Measurements from ENCODE around the gene ROR2.
"Not testable (repeated sequence)": the region's sequence is repeated elsewhere in the genome, so short reads cannot be mapped to it uniquely, and the experiment has no call there.

The ROR2 gene

DNA sequence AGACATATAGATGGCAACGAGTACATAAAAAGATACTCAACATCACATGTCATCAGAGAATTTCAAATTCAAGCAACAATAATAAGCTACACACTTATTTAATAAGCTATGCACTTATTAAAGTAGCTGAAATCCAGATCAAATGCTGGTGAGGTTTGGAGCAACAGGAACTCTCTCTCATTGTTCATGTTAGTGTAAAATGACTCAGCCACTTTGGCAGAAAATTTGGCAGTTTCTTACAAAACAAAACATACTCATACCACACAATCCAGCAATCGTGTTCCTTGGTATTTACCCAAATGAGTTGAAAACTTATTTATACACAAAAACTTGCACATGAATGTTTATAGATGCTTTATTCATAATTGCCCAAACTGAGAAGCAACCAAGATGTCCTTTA is 394.9 kb downstream of the ROR2 start:
- DNase-seq: no peak

DNA sequence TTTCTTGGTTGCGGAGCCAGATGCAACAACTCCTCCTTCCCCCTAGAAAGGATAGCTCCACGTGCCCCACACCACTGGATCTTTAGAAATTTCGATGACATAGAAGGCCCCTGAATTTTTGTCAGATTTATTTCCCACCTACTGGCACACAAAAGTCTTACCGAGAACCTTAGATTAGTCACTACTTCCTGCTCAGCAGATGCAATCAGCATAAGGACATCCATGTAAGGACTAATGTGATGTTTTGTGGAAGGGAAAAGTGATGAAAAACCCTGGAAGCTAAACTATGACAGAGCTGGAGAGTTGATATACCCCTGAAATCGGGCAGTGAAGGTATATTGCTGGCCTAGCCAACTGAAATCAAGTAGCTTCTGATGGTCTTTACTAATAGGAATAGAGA is 400.9 kb downstream of the ROR2 start:
- DNase-seq: no peak

DNA sequence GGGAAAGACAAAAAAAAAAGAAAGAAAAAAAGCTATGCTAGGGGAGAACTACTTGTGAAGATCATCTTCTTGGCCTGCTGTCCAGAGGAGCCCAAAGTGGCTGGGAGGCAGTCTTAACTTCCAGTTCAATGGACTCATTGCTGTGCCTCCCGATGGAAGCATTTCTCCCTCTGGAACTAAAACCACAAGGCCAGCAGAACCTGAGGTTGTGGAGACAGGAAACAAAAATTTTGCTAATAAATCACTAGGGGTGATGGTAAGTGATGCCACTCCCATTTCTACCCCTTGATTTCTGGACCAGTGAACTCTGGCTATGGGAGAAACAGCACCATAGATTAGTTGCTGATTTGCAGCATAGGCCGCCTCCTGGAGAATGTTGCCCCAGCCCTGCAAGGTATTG is 402.9 kb downstream of the ROR2 start:
- no peak for DNase-seq

DNA sequence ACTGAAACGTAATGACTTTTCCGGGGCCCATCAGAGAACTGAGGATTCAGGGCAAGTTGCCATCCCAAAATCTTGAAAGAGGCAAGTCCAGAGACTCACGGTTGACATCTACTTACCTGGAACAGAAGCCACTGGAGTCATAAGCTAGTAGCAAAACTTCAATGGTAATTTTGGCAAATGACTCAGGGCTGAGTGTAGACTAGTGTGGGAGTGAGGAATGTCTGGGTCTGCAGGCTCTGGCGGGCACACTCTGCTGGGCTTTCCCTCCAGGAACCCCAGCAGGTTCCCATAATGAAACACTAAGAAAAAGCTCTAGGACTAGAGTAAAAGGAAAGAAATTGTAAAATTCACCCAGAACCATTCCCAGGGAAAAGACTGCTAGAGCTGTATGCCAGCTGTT is 403.5 kb downstream of the ROR2 start:
- DNase-seq: no peak

DNA sequence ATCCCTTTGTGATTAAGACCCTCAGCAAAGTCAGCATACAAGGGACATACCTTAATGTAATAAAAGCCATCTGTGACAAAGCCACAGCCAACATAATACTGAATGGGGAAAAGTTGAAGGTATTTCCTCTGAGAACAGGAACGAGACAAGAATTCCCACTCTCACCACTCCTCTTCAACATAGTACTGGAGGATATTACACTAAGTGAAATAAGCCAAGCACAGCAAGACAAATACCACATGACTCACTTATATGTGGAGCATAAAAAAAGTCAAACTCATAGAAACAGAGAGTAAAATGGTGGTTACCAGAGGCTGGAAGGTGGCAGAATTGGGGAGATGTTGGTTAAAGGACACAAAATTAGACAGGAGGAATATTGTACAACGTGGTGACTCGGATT is 408.3 kb downstream of the ROR2 start:
- no peak for DNase-seq

DNA sequence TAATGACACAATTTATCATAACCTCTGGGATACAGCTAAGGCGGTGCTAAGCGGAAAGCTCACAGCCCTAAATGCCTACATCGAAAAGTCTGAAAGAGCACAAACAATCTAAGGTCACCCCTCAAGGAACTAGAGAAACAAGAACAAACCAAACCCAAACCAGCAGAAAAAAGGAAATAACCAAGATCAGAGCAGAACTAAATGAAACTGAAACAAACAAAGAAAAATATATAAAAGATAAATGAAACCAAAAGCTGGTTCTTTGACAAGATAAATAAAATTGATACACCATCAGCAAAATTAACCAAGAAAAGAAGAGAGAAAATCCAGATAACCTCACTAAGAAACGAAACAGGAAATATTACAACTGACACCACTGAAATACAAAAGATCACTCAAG is 409.5 kb downstream of the ROR2 start:
- DNase-seq: not testable (repeated sequence)

DNA sequence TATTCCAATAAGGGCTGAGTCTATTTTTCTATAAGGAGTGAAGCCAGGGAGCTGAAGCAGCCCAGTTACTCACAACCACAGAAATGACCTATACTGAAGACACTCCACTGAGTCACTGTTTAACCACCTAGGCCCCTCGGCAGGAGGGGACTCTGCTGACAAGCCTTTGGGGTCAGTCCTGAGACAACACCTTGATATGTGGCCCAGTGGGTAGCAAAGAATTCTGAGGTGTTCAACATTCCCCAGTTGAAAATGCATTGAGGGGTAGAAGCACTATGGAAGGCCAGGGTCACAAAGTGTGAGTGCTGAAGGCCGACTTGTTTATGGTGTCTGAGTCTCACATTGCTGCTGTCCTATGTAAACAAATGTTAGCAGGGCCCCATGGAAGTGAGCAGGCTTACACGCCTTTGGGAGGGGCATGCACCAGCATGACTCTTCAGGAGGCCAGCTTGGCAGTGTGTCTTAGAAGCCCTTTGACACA is 413.8 kb downstream of the ROR2 start:
- DNase-seq: no peak

DNA sequence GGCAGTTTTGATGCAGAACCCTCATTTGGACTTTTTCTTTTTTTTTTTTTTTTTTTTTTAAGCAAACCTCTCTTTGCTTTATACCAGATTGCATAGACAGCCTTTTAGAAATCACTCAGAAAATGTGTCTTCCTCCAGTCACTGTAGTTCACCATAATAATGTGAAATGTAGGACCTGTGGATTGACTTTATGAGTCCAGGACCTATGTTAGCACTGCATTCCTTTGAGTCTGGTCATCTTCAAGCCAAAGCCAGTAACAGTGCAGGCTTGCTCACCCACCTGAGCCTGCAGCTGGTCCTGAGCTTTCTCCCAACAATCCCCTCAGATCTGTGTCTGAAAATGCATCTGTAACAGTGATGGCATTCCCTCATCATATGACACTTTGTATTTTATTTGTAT is 415.7 kb downstream of the ROR2 start:
- DNase-seq: no peak

DNA sequence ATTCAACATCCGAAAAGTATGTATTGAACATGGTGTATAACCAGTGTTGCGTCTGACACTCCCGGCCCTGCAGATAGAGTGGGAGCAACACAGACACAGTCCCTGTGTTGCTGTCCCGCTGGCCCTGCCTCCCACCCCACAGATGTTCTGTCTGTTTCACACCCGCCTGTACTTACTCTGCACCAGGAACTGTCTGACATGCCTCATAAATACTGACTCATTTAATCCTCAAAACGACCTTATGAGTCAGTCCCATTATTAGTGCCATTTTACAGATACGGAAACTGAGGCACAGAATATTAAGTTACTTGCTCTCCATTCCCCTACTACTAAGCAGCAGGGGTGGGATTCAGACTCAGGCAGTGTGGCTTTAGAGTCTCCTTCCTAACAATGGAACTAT is 416.6 kb downstream of the ROR2 start:
- DNase-seq: no peak

DNA sequence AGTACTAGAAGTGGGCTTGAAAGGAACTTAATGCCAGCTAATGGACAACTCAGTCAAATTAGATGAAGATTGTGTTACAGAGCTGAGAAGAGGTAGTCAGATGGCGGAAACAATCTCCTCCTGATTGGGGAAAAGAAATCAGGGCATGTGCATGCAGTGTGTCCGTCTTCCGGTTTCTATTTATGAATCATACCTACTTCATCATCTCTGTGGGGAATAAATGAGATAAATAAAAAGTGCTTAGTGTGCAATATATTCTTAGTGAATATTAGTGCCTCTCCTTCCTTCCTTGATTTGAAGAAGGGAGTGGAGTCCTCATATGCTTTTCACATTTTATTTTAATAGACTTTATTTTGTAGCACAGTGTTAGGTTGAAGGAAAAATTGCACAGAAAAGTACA is 417.7 kb downstream of the ROR2 start:
- DNase-seq: no peak

DNA sequence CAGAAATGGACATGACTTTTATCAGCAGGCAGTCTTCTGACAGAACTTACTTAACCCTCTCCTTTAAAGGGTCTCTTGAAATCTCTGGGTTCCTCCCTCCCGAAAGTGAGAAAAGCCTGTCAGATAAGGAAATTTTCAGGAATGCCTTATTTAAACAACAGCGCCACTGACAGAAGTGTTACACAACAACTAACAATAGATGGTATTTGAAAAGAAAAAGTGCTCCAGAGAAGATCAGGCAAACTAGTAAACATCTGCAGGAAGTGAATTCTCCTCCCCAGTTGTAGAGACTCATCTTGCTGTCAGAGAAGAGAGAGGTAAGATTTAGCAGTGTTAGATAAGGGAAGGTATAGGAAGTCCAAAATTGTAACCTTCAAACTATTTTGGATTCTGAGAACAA is 419.2 kb downstream of the ROR2 start:
- DNase-seq: no peak

DNA sequence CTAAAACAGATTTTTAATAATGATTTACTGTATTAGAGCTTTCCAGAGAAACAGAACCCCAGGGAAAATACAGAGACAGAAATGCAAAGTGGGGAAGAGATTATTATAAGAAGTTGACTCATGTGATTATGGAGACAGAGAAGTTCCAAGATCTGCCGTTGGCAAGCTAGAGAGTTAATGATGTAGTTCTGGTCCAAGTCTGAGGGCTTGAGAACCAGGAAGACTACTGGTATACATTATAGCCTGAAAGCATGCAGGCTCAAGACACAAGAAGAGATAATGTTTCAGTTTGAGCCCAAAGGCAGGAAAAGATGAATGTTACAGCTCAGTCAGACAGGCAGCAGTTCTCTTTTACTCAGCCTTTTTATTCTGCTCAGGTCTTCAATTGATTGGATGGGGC is 427.5 kb downstream of the ROR2 start:
- DNase-seq: no peak

DNA sequence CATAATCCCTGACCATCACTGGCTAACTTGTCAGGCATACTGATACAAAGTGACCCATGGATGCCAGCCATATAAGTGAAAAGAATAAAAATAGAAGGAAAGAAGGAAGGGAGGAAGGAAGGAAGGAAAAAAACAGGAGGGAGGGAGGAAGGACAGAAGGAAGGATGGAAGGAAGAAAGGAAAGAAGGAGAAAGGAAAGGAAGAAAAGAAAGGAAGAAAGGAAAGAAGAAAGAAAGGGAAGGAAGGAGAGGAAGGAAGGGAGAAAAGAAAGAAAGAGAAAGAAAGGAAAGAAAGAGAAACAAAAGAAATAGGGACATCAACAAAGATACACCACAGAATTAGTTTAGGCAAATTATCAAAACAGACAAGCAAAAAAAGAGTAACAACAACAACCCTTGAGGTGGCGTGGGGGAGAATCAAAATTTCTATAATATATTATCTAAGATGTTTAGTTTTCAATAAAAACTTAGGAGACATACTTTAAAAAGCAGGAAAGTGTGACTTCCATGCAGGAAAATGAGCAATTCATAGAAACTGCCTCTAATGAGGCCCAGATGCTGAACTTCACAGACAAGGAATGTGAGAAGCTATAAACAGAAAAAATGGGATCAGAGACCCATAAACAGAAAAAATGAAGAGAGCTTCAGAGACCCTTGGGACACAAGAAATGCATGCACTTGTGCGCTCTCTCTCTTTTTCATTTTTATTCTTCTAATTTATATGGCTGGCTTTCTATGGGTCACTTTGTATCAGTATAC is 430.3 kb downstream of the ROR2 start:
- no peak for DNase-seq

DNA sequence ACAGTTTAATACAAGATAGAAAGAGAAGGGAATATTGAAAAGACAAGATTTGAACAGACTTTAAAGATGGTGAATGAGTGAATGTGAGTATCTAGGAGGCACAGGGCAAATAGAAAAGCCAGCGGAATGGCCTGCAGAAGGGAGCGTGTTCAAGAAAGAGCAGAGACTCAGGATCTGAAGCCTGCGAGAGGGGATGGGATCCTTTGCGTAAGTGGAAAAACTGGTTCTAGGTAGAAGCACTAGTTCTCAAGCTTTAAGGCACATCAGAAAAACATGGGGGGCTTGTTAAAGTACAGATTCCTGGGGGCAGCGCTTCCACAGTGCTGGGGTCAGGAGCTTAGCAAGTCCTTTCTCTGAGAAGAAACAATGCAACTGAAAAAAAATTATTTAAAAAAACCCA is 431.6 kb downstream of the ROR2 start:
- DNase-seq: no peak

DNA sequence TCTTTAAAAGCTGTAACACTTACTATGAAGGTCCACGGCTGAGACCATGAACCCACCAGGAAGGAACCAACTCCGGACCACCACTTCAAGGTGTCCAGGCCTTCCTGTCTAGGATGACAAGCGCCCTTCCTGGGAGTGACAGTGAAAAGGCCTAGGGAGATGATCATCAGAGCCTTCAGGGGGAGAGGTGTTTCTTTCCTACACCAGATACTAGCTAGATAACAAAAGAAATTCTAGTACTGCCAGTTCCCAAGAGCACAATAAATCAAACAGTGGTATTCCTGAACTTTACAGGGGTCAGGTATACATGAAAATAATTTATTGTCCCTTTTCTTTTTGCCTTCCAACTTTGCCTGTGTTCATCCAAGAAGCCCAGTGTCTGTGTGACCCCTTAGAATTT is 432.2 kb downstream of the ROR2 start:
- no peak for DNase-seq

DNA sequence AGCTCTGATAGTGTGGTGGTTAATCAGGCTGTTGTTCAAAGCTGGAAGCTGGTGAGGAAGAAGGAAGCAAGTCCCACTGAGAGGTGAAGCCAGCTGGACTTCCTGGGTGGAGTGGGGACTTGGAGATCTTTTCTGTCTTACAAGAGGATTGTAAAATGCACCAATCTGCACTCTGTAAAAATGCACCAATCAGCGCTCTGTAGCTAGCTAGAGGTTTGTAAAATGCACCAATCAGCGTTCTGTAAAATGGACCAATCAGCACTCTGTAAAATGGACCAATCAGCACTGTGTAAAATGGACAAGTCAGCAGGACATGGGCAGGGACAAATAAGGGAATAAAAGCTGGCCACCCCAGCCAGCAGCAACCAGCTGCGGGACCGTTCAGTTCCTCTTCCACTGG is 432.7 kb downstream of the ROR2 start:
- not testable (repeated sequence) for DNase-seq

DNA sequence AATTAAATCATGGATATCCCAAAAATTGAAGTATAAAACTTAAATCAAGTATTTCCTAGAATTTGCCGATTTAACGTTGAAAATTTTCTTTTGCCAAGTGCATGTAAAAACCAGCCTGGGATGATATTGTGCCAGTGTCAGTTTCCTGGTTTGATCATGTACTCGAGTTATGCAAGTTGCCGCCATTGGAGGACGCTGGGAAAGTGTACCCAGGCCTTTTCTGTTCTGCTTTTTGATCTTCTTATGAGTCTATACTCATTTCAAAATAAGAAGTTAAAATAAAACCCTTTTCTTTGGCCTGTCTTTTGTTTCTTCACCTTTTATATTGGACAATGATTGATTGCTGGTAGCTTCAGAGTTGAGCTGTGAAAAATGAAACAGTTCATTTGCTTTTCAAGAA is 433.3 kb downstream of the ROR2 start:
- no peak for DNase-seq

DNA sequence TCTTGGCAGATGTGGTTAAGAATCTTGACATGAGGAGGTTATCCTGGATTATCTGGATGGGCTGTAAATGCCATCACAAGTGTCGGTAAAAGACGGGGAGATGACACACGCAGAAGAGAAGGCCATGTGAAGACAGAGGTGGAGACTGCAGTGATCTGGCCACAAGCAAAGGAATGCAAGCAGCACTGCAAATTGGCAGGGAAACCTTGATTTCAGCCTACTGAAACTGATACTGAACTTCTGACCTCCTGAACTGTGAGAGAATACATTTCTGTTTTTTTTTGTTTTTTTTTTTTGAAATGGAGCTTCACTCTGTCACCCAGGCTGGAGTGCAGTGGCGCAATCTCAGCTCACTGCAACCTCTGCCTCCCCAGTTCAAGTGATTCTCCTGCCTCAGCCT is 433.9 kb downstream of the ROR2 start:
- DNase-seq: no peak

DNA sequence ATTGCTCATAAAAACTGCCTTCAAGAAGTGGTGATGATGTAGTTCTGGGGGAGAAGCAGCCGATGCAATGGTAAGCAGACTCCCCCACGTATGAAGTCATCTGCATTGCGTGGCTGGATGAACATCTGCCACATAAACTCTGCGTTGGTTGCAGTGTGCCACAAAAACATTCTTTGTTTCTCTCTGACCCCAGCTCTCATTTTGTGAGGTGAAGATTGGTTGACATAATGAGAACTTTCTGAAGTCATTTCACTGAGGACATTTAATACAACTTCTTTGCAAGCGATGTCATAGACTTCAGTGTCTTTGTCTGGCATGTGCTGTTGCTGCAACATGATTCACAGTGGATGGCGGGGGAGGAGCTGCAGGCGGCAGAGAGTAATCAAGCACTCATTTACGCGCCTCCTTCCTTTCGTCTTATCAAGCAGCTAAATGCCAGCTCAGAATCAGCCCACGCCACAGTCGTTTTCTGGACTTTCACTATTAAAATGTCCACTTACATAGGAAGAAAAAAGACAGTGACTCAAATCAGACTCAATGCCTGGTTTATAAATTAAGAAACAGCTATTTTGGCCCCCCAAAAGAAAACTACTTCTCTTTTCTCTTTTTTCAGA is 434.8 kb downstream of the ROR2 start:
- no peak for DNase-seq
